HepG2 (cell line): ENCODE data around the gene BCAR3. TPM values are rescaled to one million over a fixed set of nuclear protein-coding genes. Genes with fewer than 3 reads are reported as not detected.

ENCODE experiments used
- ATF7-NPFF ChIP-seq: sonication (generic); formaldehyde crosslinking; IDR thresholded peaks from 2 replicates; pipeline ENCODE4 v1.8.1; 2023; ENCODE audit warnings: mild to moderate bottlenecking, low read depth, missing genetic modification reagents, moderate library complexity
- ERF ChIP-seq: IDR thresholded peaks from 2 replicates; pipeline ENCODE4 v1.6.1; 2018; ENCODE audit warnings: missing biosample characterization, missing genetic modification reagents
- EZH2 ChIP-seq: conservative IDR thresholded peaks from 2 replicates; pipeline ENCODE4 v1.6.1; 2012; ENCODE audit warnings: mild to moderate bottlenecking, low read depth, low read length, moderate library complexity
- FOSL2 ChIP-seq: sonication (generic); formaldehyde crosslinking; IDR thresholded peaks from 2 replicates; pipeline ENCODE4 v1.4.0; 2020; ENCODE audit warnings: missing genetic modification reagents
- HES4 ChIP-seq: sonication (generic); formaldehyde crosslinking; IDR thresholded peaks from 2 replicates; pipeline ENCODE4 v1.9.0; 2021; ENCODE audit warnings: mild to moderate bottlenecking, missing genetic modification reagents, borderline replicate concordance
- HNRNPUL1 ChIP-seq: fragments of 200-400 bp; formaldehyde crosslinking; IDR thresholded peaks from 2 replicates; pipeline ENCODE4 v1.6.1; 2017; ENCODE audit warnings: low read depth, mild to moderate bottlenecking, low read length, moderate library complexity
- NRL ChIP-seq: sonication (generic); formaldehyde crosslinking; IDR thresholded peaks from 2 replicates; pipeline ENCODE4 v1.5.0; 2020; ENCODE audit warnings: missing genetic modification reagents, mild to moderate bottlenecking, moderate library complexity, borderline replicate concordance
- PCBP2 ChIP-seq: fragments of 200-400 bp; formaldehyde crosslinking; optimal IDR thresholded peaks from 2 replicates; pipeline ENCODE3; 2018; ENCODE audit warnings: low read length, low read depth; ENCODE audit not compliant: poor library complexity, severe bottlenecking
- PHB2 ChIP-seq: fragments of 450-650 bp; IDR thresholded peaks from 2 replicates; pipeline ENCODE4 v1.6.1; 2018; ENCODE audit not compliant: partially characterized antibody
- SALL2 ChIP-seq: sonication (generic); formaldehyde crosslinking; IDR thresholded peaks from 2 replicates; pipeline ENCODE4 v1.8.1; 2023; ENCODE audit warnings: mild to moderate bottlenecking, missing genetic modification reagents, inconsistent platforms
- TGIF2 ChIP-seq: IDR thresholded peaks from 2 replicates; pipeline ENCODE4 v1.6.1; 2016; ENCODE audit warnings: control low read depth, missing compliant biosample characterization
- ZBTB38 ChIP-seq: sonication (generic); formaldehyde crosslinking; IDR thresholded peaks from 2 replicates; pipeline ENCODE4 v1.5.1; 2020; ENCODE audit warnings: mild to moderate bottlenecking, missing genetic modification reagents
- ZNF143 ChIP-seq: sonication (generic); formaldehyde crosslinking; IDR thresholded peaks from 2 replicates; pipeline ENCODE4 v1.4.0; 2020; ENCODE audit warnings: missing genetic modification reagents
- ZNF501 ChIP-seq: sonication (generic); formaldehyde crosslinking; IDR thresholded peaks from 2 replicates; pipeline ENCODE4 v1.5.1; 2020; ENCODE audit warnings: mild to moderate bottlenecking, moderate library complexity, missing genetic modification reagents
- ZNF589 ChIP-seq: sonication (generic); formaldehyde crosslinking; conservative IDR thresholded peaks from 2 replicates; pipeline ENCODE4 v1.8.0; 2022; ENCODE audit warnings: mild to moderate bottlenecking, moderate library complexity, missing genetic modification reagents
- ZNF615 ChIP-seq: sonication (generic); formaldehyde crosslinking; IDR thresholded peaks from 2 replicates; pipeline ENCODE4 v1.5.0; 2020; ENCODE audit warnings: mild to moderate bottlenecking, missing genetic modification reagents, borderline replicate concordance
- ZNF629 ChIP-seq: sonication (generic); formaldehyde crosslinking; conservative IDR thresholded peaks from 2 replicates; pipeline ENCODE4 v1.5.0; 2020; ENCODE audit warnings: missing genetic modification reagents
- ZNF772 ChIP-seq: sonication (generic); formaldehyde crosslinking; IDR thresholded peaks from 2 replicates; pipeline ENCODE4 v1.5.0; 2020; ENCODE audit warnings: mild to moderate bottlenecking, missing genetic modification reagents
- polyA plus RNA-seq, 8 experiments: library from polyadenylated mRNA; depleted of rRNA in 3 of 8; stranded (reverse) in 7 of 8; unstranded in 1 of 8; fragments of >200 nt; fragmentation: Illumina TruSeq in 4 of 8; extraction: Trizol in 4 of 8; gene quantifications; 2 replicates each; pipeline versions ENCODE4 v1.2.1 to v1.2.3, GENCODE V29; 2011 to 2016; ENCODE audit warnings: low read depth in 4 of 8, missing spikeins in 1 of 8, mixed read lengths in 1 of 8; ENCODE audit not compliant: insufficient read depth in 1 of 8
- total RNA-seq, 5 experiments: library from RNA; depleted of rRNA; stranded (reverse); fragments of >200 nt; fragmentation: Illumina TruSeq; extraction: Trizol; gene quantifications; 2 replicates each; pipeline ENCODE4 v1.2.3, GENCODE V29; 2016; ENCODE audit warnings: low read depth in 1 of 5
- TF ChIP-seq, protein P1 (sequence below): sonication (generic); formaldehyde crosslinking; conservative IDR thresholded peaks from 2 replicates; pipeline ENCODE4 v1.4.0; 2020; ENCODE audit warnings: missing genetic modification reagents
- TF ChIP-seq, protein P2 (sequence below): sonication (generic); formaldehyde crosslinking; IDR thresholded peaks from 2 replicates; pipeline ENCODE4 v1.8.1; 2022; ENCODE audit warnings: mild to moderate bottlenecking, missing genetic modification reagents
- TF ChIP-seq, protein P3 (sequence below): sonication (generic); formaldehyde crosslinking; IDR thresholded peaks from 2 replicates; pipeline ENCODE4 v1.4.0; 2020; ENCODE audit warnings: missing genetic modification reagents, borderline replicate concordance
- TF ChIP-seq, protein P4 (sequence below): sonication (generic); IDR thresholded peaks from 2 replicates; pipeline ENCODE4 v1.6.1; 2016; ENCODE audit warnings: low read depth, borderline replicate concordance
- TF ChIP-seq, protein P5 (sequence below): sonication (generic); formaldehyde crosslinking; IDR thresholded peaks from 2 replicates; pipeline ENCODE4 v1.4.0; 2020; ENCODE audit warnings: missing genetic modification reagents
- TF ChIP-seq, protein P6 (sequence below): IDR thresholded peaks from 2 replicates; pipeline ENCODE4 v1.6.1; 2016; ENCODE audit warnings: mild to moderate bottlenecking, missing biosample characterization, missing genetic modification reagents

The BCAR3 gene
- total and polyA plus RNA-seq, 2 of the 13 experiments (the other 11 are each of a cell fraction or from before 2014, with no cell fraction given): 3.6 to 4.8 TPM

DNA sequence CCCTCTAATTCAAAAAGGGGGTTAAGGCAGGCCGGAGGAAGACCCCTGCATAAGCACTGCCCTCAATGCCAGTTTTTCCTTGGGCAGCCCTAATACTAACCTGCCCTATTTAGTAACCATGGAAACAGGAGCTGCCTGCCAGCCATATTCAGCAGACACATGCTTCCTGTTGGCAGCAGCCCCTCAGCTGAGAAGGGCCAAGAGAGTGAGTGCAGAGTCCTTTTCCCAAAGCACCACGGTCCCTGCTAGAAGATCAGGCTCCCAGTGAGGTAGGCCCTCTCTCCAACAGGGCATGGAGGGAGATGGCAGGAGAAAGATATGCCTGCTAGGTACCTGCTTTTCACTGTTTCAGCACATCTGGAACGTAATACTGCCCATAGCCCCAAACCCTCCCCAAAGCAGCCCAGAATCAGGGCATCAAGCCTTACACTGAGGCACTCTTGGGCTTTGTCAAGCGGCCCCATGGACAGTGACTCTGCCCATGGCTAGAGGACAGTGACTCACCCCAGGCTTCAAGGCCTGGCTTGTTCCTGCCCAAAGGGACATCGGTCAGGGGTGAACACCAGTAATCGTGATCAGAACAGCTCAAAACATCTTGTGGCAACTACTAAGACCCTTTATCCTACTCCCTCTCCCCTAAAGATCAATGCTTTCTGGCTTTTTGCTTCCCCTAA is 64.5 kb downstream of the BCAR3 start (continued):
- TF ChIP-seq, protein P1, sequence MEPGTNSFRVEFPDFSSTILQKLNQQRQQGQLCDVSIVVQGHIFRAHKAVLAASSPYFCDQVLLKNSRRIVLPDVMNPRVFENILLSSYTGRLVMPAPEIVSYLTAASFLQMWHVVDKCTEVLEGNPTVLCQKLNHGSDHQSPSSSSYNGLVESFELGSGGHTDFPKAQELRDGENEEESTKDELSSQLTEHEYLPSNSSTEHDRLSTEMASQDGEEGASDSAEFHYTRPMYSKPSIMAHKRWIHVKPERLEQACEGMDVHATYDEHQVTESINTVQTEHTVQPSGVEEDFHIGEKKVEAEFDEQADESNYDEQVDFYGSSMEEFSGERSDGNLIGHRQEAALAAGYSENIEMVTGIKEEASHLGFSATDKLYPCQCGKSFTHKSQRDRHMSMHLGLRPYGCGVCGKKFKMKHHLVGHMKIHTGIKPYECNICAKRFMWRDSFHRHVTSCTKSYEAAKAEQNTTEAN (CRISPR knock-in tag): 0 out of 2 replicates have a peak, but pooled peaks have one; percentile 39
- TF ChIP-seq TGIF2 (CRISPR knock-in tag) (no peak), ZNF589 (CRISPR knock-in tag) (no peak), SALL2 (no peak; the same call in 1 of the 2 replicates), ZBTB38 (CRISPR knock-in tag) (peak; percentile 51), ZNF615 (CRISPR knock-in tag) (peak; percentile 85; the same call in 1 of the 2 replicates), ATF7-NPFF (no peak; the same call in 1 of the 2 replicates), ZNF501 (CRISPR knock-in tag) (peak; percentile 60), PHB2 (no peak), ZNF629 (CRISPR knock-in tag) (no peak), ZNF772 (peak; percentile 25), PCBP2 (peak; percentile 17), ERF (CRISPR knock-in tag) (peak; percentile 23; the same call in 1 of the 2 replicates), HES4 (CRISPR knock-in tag) (no peak), HNRNPUL1 (no peak), EZH2 (no peak), ZNF143 (CRISPR knock-in tag) (peak; percentile 8; the same call in 1 of the 2 replicates), FOSL2 (peak; percentile 93), NRL (0 out of 2 replicates have a peak, but pooled peaks have one; percentile 34)
- TF ChIP-seq, protein P2, sequence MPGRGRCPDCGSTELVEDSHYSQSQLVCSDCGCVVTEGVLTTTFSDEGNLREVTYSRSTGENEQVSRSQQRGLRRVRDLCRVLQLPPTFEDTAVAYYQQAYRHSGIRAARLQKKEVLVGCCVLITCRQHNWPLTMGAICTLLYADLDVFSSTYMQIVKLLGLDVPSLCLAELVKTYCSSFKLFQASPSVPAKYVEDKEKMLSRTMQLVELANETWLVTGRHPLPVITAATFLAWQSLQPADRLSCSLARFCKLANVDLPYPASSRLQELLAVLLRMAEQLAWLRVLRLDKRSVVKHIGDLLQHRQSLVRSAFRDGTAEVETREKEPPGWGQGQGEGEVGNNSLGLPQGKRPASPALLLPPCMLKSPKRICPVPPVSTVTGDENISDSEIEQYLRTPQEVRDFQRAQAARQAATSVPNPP (CRISPR knock-in tag): 0 out of 2 replicates have a peak, but pooled peaks have one; percentile 10
- TF ChIP-seq, protein P3, sequence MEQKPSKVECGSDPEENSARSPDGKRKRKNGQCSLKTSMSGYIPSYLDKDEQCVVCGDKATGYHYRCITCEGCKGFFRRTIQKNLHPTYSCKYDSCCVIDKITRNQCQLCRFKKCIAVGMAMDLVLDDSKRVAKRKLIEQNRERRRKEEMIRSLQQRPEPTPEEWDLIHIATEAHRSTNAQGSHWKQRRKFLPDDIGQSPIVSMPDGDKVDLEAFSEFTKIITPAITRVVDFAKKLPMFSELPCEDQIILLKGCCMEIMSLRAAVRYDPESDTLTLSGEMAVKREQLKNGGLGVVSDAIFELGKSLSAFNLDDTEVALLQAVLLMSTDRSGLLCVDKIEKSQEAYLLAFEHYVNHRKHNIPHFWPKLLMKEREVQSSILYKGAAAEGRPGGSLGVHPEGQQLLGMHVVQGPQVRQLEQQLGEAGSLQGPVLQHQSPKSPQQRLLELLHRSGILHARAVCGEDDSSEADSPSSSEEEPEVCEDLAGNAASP (CRISPR knock-in tag): no peak
- TF ChIP-seq, protein P4, sequence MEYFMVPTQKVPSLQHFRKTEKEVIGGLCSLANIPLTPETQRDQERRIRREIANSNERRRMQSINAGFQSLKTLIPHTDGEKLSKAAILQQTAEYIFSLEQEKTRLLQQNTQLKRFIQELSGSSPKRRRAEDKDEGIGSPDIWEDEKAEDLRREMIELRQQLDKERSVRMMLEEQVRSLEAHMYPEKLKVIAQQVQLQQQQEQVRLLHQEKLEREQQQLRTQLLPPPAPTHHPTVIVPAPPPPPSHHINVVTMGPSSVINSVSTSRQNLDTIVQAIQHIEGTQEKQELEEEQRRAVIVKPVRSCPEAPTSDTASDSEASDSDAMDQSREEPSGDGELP: peak; percentile 65; the same call in 1 of the 2 replicates
- TF ChIP-seq, protein P5, sequence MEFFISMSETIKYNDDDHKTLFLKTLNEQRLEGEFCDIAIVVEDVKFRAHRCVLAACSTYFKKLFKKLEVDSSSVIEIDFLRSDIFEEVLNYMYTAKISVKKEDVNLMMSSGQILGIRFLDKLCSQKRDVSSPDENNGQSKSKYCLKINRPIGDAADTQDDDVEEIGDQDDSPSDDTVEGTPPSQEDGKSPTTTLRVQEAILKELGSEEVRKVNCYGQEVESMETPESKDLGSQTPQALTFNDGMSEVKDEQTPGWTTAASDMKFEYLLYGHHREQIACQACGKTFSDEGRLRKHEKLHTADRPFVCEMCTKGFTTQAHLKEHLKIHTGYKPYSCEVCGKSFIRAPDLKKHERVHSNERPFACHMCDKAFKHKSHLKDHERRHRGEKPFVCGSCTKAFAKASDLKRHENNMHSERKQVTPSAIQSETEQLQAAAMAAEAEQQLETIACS (CRISPR knock-in tag): no peak
- TF ChIP-seq, protein P6, sequence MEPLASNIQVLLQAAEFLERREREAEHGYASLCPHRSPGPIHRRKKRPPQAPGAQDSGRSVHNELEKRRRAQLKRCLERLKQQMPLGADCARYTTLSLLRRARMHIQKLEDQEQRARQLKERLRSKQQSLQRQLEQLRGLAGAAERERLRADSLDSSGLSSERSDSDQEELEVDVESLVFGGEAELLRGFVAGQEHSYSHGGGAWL (CRISPR knock-in tag): peak; percentile 56; the same call in 1 of the 2 replicates
